Measurements from ENCODE around the gene SCAF4. TPM values are rescaled to one million over a fixed set of nuclear protein-coding genes. Genes with fewer than 3 reads are reported as not detected.

Gene SCAF4
- total and polyA plus RNA-seq, 10 of the 15 experiments (the other 5 are each of a cell fraction or from before 2014, with no cell fraction given): 4.3 to 49.3 (median 16.0) TPM

DNA sequence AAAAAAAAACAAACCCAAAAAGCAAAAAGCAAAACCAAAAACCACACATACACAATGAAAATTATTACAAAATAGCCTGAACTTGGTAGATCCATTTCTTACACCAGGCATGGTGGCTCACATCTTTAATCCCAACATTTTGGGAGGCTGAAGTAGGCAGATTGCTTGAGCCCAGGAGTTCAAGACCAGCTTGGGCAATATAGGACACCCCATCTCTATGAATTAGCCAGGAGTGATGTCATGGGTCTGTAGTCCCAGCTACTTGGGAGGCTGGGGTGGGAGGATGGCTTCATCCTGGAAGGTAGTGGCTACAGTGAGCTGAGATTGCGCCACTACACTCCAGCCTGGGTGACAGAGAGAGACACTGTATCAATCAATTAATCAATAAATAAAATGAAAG, 42.1 kb upstream of the SCAF4 start (continued):
- no peak for TF ChIP-seq PRDM15 (CRISPR knock-in tag; IDR thresholded peaks at IDR 0.05)
- no peak for TF ChIP-seq TARDBP (IDR thresholded peaks at IDR 0.05; ENCODE audit: borderline replicate concordance)
- TF ChIP-seq, protein P1, sequence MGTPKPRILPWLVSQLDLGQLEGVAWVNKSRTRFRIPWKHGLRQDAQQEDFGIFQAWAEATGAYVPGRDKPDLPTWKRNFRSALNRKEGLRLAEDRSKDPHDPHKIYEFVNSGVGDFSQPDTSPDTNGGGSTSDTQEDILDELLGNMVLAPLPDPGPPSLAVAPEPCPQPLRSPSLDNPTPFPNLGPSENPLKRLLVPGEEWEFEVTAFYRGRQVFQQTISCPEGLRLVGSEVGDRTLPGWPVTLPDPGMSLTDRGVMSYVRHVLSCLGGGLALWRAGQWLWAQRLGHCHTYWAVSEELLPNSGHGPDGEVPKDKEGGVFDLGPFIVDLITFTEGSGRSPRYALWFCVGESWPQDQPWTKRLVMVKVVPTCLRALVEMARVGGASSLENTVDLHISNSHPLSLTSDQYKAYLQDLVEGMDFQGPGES (IDR thresholded peaks at IDR 0.05): no peak
- no peak for TF ChIP-seq IKZF2 (IDR thresholded peaks at IDR 0.05)
- no peak for TF ChIP-seq BACH1 (IDR thresholded peaks at IDR 0.05; ENCODE audit: borderline replicate concordance)
- TF ChIP-seq HDAC6 (IDR thresholded peaks at IDR 0.05; ENCODE audit: unreplicated experiment): no peak
- TF ChIP-seq CREM (IDR thresholded peaks at IDR 0.05; ENCODE audit: low read depth): no peak
